GM21576 (cell line): Measurements from ENCODE around the gene MYO9A.
"Not testable (repeated sequence)": the region's sequence is repeated elsewhere in the genome, so short reads cannot be mapped to it uniquely, and the experiment has no call there.

Experiments used
- ATAC-seq: cut with Tn5 transposase; IDR thresholded peaks from one replicate; pipeline ENCODE4 v1.9.1; 2021; ENCODE audit warnings: mild to moderate bottlenecking, moderate library complexity; ENCODE audit not compliant: unreplicated experiment

Gene MYO9A

DNA sequence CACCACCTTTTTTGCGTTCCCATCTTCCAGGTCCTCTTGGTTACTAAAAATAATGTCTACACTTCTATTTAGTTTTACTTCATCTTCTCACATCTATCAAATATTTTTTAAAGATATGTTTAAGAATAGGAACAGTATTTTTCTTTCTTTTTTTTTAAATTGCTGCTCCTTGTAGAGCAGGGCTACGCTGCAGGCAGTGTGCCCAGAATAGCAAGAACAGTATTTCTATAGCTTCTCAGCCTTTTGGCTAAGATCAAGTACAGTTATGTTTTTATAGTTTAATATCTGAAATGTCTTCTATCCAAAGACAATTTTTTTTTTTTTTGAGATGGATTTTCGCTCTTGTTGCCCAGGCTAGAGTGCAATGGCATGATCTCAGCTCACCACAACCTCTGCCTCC lies 73.0 kb downstream of the MYO9A start:
- ATAC-seq, result no peak

DNA sequence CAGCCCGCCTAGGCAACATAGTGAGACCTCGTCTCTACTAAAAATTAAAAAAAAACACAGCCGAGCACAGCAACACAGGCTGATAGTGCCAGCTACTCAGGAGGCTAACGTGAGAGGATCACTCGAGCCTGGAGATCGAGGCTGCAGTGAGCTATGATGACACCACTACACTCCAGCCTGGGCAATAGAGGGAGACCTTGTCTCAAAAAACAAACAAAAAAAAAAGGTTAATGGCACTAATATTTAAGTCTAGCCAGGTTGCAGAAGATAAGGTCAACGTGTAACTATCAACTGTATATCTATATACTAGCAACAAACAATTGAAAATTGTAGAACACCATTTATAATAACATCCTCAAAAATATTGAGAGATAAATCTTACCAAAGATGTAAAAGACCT lies 75.1 kb downstream of the MYO9A start:
- ATAC-seq, result no peak

DNA sequence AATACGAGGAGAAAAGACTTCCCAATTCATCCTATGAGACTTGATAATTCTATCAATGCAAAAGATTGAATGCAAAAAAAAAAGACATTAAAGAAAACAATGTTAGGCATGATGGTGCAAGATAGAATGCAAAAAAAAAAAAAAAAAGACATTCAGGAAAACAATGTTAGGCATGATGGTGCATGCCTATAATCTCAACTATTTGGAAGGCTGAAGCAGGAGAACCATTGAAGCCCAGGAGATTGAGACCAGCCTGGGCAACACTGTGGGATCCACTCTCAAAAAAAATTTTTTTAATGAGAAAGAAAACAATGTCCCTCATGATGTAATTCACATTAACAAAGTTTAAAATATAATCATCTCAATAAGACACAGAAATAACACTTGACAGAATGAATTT lies 75.9 kb downstream of the MYO9A start:
- ATAC-seq, result no peak

DNA sequence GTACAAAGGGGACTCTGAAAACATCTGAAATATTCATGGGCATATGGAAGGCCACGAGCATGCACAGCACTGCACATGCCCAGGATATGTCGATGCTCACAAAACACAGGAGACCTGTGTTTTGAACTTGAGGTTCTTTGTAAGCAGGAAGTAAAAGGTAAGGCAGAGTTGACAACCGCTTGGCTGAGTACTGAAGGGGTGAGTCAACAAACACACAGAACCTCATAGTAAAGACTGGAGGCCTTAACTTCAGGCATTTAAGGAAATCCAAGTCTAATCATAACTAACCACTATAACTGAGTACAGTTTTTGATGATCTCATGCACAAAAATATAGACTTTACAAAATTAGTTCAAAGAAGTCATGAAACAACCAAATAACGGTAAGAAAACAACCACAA lies 80.6 kb downstream of the MYO9A start:
- no peak for ATAC-seq

DNA sequence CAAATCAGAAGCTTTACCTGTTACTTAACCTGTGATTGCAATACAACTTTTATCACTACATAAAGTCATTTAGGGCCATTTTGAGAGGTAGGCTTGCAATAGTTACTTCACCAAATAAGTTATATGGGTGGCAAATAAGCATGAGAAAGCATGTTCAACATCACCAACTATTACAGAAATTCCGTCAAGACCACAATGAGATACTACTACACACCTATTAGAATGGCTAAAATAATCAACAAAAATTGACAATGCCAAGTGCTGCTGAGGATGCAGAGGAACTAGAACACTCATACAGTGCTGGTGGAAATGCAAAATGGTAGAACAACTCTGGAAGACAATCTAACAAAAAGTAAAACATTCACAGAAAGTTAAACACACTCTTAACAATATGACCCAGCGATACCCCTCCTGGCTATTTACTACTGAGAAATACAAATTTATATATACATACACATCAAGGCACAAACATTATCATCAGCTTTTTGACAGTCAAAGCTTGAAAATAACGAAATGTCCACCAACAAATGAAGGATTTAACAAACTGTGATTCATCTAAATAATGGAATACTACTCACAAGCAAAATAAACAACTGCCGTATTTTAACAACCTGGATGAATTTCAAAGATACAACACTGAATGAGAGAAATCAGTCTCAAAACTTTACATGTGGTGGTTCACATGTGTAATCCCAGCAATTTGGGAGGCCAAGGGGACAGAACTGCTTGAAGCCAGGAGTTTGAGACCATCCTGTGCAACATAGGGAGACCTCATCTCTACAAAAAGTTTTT lies 82.9 kb downstream of the MYO9A start:
- ATAC-seq, result no peak

DNA sequence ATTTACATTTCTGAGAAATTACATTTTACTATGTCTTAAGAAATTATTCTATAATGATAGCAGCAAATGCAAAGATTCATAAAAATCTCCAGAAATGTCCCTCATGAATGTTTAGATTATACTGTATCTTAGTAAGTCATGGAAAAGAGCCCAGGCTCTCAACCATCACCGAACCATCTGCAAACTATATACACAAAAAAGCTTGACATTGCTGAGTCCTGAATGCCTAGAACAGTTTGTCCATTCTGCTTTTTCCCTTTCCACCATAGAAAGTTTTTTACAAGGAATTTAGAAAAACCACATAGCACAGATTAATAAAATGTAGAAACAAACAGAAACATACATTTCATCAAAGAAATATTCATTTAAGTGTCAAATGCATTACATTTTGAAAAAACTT lies 83.6 kb downstream of the MYO9A start:
- no peak for ATAC-seq

DNA sequence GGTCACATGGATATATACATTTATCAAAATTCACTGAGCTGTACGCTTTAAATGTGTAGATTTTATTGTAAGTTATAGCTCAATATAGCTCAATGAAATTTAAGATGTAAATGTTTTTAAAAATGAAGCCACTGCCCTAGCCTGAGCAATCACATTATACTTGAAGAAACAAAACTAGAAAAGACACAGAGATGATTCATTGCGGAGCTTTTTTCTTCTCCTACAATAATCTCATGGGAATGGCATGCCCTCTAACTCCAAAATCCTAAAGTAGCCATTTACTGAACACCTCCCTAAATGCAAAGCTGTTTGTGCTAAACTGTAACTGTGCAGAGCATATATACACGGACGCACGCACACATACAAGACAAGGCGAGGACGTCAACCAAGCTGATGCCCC lies 84.2 kb downstream of the MYO9A start:
- ATAC-seq, result no peak

DNA sequence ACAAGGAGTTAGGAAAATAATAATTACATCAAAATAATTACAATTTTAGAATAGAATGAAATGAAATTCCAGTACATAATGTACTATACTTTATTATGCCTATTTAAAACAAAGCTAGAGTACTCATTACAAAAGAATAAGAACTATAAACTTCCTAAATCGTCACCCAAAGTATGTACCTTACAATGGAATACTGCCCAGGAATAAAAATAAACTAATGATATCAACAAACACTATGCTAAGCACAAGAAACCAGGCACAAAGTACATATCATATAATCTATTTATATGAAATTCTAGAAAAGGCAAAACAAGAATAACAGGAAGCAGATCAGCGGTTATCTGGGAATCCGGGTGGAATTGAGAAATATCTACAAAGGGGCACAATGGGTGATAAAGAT lies 84.7 kb downstream of the MYO9A start:
- no peak for ATAC-seq

DNA sequence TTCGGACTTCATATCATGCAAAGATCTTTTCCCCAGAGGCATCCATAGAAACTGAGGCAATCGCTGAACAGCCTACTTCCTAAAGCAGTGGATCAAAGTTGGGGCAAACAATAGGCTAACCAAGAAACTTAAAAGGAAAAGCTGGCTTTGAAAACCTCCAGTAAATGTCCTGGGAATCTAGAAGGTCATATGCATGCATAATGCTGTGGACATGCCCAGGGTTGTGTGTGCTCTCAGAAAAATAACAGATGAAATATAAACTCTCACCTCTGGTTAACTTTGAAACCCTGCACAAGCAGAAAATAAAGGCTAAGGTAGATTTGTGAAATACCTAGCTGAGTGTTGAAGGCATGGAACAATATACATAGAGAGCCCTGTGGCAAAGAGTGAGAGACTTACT lies 96.3 kb downstream of the MYO9A start:
- ATAC-seq, result no peak

DNA sequence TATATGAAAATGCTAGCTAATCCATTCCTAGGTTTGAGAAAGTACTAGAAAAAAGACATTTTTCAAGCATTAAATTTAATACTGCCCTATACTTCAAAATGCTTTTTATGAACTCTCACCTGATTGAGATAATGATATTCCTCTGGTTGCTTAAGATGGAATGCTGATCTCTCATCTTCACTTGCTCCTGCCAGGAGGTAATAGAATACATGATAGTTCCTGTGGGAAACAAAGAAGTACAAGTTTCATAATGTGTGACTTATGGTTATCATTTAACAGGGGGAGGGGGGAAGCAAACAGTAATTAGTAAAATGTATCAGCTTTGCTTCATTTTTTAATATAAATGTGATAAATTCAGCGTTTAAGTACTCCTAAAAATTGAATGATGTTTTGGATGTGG lies 97.2 kb downstream of the MYO9A start:
- no peak for ATAC-seq

DNA sequence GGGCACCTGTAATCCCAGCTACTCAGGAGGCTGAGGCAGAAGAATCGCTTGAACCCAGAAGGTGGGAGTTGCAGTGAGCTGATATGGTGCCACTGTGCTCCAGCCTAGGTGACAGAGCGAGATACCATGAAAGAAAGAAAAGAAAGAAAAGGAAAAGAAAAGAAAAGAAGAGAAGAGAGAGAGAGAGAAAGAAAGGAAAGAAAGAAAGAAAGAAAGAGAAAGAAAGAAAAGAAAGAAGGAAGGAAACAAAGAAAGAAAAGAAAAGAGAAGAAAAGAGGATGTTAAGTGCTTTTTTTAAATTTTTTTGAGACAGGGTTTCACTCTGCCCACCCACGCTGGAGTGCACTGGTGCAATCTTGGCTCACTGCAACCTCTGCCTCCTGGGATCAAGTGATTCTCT lies 103.4 kb downstream of the MYO9A start:
- not testable (repeated sequence) for ATAC-seq

DNA sequence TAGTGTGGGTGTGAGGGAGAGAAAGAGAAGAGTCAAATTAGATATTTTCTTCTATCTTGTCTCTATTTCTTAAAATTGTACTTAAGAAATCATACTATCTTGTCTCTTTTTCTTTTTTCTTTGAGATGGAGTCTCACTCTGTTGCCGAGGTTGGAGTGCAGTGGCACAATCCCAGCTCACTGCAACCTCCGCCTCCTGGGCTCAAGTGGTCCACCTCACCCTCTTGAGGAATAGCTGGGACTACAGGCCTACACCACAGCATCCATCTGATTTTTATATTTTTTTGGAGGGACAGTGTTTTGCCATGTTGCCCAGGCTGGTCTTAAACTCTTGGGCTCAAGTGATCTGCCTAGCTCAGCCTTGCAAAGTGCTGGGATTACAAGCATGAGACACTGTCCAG lies 104.2 kb downstream of the MYO9A start:
- no peak for ATAC-seq

DNA sequence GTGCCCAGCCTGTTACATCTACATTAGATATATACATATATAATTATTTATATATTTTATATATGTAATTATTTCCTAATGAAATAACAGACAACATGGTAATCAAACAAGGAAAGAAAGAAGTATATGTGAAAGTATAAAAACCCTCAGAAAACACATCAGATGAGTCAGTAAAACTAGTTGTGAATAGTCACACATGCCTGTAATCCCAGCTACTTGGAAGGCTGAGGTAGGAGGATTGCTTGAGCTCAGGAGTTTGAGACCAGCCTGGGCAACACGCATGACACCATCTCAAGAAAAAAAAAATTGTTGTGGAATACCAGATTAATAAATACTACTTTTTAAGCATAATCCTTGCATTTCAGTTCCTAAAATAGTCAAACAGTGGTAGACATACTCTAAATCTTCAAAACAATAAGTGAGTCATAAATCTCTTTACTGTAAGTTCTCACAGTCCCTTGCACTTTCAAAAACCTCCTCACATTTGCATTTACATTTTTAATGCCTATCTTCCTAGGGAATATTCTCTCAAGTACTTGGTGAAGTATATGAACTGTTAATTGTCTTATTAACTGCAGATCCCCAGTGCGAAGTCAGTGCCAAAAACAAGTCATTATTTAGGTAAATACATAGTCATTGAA lies 106.5 kb downstream of the MYO9A start:
- no peak for ATAC-seq

DNA sequence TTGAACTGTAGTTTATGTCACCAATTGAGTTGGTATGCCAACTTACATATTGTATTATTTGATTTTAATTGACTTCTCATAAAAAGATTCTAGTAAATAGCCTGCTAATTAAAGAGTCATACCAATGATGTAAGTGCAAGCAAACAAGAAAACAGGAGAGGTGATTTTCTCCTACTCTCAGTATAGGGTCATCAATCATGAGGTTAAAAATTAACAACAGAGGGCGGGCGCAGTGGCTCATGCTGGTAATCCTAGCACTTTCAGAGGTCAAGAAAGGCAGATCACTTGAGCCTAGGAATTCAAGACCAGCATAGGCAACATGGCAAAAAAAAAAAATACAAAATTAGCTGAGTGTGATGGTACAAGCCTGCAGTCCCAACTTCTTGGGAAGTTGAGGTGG lies 108.7 kb downstream of the MYO9A start:
- no peak for ATAC-seq

DNA sequence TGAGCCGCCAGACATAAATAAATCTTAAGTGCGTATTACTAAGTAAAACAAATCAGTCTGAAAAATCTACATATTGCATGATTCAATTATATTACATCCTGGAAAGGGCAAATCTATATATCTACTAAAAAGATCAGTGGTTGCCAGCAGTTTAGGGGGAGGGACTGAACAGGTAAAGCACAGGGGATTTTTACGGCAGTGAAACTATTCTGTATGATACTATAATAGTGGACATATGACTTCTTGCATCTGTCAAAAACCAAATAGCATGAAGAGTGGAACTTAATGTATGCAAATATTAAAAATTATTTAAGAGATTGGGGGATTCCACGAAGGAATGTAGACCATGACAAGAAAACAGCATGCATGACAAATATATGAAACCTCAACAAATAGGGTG lies 111.6 kb downstream of the MYO9A start:
- ATAC-seq, result no peak

DNA sequence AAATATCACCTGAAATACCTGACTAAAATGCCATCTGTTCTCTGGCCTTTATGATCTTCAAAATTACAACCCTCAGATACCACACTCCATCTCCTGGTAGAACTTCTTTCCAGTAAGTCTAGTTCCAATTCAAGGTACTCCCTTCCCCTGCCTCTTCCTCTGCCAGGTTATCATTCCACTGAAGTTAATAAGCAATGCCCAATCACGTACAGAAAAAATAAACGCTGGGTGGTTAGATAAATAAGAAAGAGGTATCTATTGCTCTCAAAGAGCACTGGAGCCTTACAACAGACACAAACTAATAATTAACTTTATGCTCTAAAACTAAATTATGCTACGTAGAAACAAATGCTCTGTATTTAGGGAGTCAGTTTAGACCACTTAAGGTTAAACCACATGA lies 112.5 kb downstream of the MYO9A start:
- no peak for ATAC-seq

DNA sequence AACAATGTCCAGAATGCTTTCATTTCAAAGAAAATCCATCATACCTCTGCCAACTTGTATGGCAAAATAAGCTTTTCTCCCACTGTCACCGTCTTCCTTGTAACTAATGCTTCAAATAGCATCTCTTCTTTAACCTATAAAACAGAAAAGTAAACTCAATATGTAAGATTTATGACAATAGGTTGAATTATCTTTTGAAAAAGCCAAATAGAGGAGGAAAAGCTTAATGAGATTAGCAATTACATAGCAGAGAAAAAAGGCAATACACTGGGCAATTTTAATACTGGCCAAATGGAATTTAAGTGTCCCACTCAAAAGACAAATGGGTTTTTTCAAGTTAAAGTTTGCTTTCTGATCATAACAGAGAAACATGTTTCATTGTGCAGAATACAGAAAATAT lies 118.1 kb downstream of the MYO9A start:
- ATAC-seq, result no peak

DNA sequence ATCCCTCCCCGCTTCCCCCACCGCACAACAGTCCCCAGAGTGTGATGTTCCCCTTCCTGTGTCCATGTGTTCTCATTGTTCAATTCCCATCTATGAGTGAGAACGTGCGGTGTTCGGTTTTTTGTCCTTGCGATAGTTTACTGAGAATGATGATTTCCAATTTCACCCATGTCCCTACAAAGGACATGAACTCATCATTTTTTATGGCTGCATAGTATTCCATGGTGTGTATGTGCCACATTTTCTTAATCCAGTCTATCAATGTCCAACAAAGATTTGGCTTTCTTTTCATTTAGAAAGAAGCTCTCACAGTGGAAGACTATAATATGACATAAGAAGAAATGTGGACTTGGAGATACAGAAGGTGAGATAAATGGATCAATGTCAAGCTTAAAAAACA lies 119.2 kb downstream of the MYO9A start:
- ATAC-seq, result not testable (repeated sequence)

DNA sequence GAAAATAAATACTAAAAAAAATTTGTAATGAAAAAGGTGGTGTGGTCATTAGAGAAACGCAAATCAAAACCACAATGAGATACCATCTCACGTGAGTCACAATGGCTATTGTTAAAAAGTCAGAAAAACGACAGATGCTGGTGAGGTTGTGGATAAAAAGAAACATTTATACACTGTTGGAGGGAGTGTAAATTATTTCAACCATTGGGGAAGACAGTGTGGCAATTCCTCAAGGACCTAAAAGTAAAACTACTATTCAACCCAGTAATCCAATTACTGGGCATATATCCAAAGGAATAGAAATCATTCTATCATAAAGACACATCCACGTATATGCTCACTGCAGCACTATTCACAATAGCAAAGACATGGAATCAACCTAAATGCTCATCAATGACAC lies 120.3 kb downstream of the MYO9A start:
- ATAC-seq, result no peak

DNA sequence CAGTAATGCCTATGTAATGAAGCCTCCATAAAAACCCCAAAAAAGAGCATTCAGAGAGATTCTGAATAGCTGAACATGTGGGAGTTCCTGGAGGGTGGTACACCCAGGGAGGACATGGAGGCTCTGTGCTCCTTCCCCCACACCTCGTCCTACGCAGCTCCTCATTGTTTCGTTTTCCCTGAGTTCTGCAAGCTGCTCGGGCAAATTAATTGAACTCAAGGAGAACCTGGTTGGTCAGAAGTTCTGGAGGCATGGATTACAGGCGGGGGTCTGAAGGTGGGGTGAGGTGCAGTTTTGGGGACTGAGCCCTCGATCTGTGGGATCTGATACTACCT lies 142.2 kb downstream of the MYO9A start:
- no peak for ATAC-seq

DNA sequence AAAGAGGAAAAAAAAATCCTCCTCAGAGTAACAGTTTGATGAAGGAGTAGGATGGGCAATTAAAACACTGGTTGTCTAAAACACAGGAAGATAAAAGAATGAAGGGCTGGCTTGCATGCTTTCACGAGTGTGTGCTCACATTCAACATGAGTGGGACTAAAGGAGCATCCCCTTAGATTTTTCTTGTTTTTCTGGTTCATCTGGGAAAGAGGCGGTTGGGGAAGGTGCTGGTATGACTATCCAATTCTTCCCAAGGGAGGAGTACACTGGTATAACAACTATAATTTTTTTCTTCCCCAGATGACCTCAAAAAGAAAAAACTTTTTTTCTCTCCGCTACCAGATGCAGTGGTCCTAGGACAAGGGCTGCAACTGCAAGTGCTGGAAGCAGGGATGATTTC lies 143.7 kb downstream of the MYO9A start:
- ATAC-seq, result no peak

DNA sequence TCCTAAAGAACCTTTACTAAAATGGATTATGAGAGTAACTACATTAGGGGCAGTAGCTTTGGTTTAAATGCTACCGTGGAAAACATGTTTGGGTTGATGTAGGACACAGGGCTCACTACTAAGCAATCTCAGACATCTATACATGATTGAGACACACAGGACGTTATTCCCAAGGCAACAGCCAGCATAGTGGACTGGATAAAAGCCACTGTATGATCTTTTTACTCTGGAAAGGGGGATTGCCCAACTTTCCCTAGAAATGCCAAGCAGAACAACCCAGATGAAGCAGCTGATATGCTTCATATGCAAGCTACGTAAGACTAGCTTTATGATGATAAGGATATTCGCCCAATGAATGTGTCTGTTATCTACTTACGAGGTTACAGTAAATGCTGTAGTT lies 144.6 kb downstream of the MYO9A start:
- no peak for ATAC-seq

DNA sequence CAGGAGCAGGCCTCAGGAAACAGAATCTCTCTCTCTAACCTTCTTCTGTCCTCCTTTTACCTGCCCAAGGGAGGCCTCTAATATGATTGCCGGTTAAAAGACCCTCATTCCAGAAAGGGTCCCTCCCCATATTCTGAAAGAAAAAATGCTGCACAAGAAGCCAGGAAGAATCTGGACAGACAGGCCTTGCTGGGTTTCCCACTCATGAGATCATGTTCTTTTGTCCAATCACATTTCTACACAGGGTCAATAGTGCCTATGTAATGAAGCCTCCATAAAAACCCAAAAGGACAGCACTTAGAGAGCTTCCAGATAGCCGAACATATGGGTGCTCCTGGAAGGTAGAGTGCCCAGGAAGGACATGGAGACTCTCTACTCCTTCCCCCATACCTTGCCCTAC lies 146.0 kb downstream of the MYO9A start:
- ATAC-seq, result no peak
